Measurements from ENCODE around the gene APBB1. TPM values are rescaled to one million over a fixed set of nuclear protein-coding genes. Genes with fewer than 3 reads are reported as not detected.

APBB1 gene
- polyA plus RNA-seq, 1 donor from 2014 or later: 283 TPM

- Histone ChIP-seq H3K9me3 (ENCODE audit: low read length) (no peaks in the 10 kb centered on the region), H3K27ac (ENCODE audit: low read length) (no peak overlapping the region), H3K9me2 (ENCODE audit: insufficient read depth, low read length) (no peaks in the 10 kb centered on the region), H3K36me3 (ENCODE audit: insufficient read depth, low read length) (no peaks in the 10 kb centered on the region), H3K79me2 (replicated peaks; ENCODE audit: insufficient read depth, low read length) (no peaks in the 10 kb centered on the region), H3F3A (ENCODE audit: insufficient read depth, low read length, poor library complexity, severe bottlenecking) (no peaks in the 10 kb centered on the region), H3K4me3 (ENCODE audit: low read length) (no peak overlapping the region), H4K20me1 (ENCODE audit: insufficient read depth) (no peaks in the 10 kb centered on the region), H3K27me3 (ENCODE audit: insufficient read depth, low read depth, low read length) (no peaks in the 10 kb centered on the region), H3K4me2 (ENCODE audit: low read length) (no peak overlapping the region), H2AFZ (ENCODE audit: low read depth, low read length) (no peak overlapping the region), H3K9ac (ENCODE audit: low read length) (no peak overlapping the region)
- TF ChIP-seq CTCF (IDR thresholded peaks at IDR 0.05; ENCODE audit: poor library complexity, severe bottlenecking) (peak; percentile 85), SMC3 (conservative IDR thresholded peaks at IDR 0.05; ENCODE audit: poor library complexity) (peak; percentile 88), RAD21 (conservative IDR thresholded peaks at IDR 0.05) (peak; percentile 84), EP300 (conservative IDR thresholded peaks at IDR 0.05; ENCODE audit: poor library complexity, severe bottlenecking) (no peak)
- TF ChIP-seq, protein P1, sequence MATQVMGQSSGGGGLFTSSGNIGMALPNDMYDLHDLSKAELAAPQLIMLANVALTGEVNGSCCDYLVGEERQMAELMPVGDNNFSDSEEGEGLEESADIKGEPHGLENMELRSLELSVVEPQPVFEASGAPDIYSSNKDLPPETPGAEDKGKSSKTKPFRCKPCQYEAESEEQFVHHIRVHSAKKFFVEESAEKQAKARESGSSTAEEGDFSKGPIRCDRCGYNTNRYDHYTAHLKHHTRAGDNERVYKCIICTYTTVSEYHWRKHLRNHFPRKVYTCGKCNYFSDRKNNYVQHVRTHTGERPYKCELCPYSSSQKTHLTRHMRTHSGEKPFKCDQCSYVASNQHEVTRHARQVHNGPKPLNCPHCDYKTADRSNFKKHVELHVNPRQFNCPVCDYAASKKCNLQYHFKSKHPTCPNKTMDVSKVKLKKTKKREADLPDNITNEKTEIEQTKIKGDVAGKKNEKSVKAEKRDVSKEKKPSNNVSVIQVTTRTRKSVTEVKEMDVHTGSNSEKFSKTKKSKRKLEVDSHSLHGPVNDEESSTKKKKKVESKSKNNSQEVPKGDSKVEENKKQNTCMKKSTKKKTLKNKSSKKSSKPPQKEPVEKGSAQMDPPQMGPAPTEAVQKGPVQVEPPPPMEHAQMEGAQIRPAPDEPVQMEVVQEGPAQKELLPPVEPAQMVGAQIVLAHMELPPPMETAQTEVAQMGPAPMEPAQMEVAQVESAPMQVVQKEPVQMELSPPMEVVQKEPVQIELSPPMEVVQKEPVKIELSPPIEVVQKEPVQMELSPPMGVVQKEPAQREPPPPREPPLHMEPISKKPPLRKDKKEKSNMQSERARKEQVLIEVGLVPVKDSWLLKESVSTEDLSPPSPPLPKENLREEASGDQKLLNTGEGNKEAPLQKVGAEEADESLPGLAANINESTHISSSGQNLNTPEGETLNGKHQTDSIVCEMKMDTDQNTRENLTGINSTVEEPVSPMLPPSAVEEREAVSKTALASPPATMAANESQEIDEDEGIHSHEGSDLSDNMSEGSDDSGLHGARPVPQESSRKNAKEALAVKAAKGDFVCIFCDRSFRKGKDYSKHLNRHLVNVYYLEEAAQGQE (IDR thresholded peaks at IDR 0.05; ENCODE audit: borderline replicate concordance): no peak
Measured at GRCh38 chr11:6362873-6363678, 55.8 kb downstream of the APBB1 start.

DNA sequence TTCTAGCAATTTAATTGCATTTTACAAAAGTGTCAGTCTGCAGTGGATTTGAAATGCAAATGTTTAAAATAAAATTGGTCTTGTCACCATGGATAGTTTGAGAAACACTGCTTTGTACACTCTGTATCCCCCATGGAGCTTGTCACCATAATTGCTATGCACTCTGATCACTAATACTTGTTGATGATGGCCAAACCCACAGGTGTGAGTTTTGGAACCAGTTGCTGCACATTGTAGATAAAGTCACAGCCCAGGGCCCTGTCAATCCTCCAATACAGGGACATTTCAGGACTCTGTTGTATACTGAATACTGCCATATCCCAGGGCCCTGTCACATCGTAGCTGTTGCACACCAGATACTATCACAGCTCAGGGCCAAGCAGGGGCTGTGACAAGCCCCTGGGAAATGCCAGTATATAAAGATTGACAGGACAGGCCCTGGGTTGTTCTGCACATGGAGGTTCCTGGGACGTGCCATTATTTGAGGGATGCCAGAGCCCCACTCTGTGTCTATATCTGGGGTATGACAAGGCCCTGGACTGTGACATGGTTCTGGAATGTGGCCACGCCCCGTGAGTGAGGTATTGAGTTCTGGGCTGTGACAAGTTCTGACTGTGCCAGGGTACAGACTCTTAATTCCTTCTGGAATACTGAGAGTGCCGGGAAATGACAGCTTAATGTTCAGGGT, 56.6 kb downstream of the APBB1 start:
- H3K9ac ChIP-seq (ENCODE audit: low read length): no peak overlapping the region
- no peak overlapping the region for H3K4me3 ChIP-seq (ENCODE audit: low read length)
- no peaks in the 10 kb centered on the region for H3K9me2 ChIP-seq (ENCODE audit: insufficient read depth, low read length)
- H3F3A ChIP-seq (ENCODE audit: insufficient read depth, low read length, poor library complexity, severe bottlenecking): no peaks in the 10 kb centered on the region
- H3K27me3 ChIP-seq (ENCODE audit: insufficient read depth, low read depth, low read length): no peaks in the 10 kb centered on the region
- no peak overlapping the region for H3K27ac ChIP-seq (ENCODE audit: low read length)
- H3K36me3 ChIP-seq (ENCODE audit: insufficient read depth, low read length): no peaks in the 10 kb centered on the region
- H3K4me2 ChIP-seq (ENCODE audit: low read length): no peak overlapping the region
- H2AFZ ChIP-seq (ENCODE audit: low read depth, low read length): no peak overlapping the region
- TF ChIP-seq, protein P1 (IDR thresholded peaks at IDR 0.05; ENCODE audit: borderline replicate concordance): no peak
- no peaks in the 10 kb centered on the region for H3K9me3 ChIP-seq (ENCODE audit: low read length)
- H3K79me2 ChIP-seq (replicated peaks; ENCODE audit: insufficient read depth, low read length): no peaks in the 10 kb centered on the region
- H4K20me1 ChIP-seq (ENCODE audit: insufficient read depth): no peaks in the 10 kb centered on the region

Data from neural cell (in vitro differentiated cells).